ENCODE results near the gene RNF31. TPM values are rescaled to one million over a fixed set of nuclear protein-coding genes. Genes with fewer than 3 reads are reported as not detected.

Gene RNF31
- total and polyA plus RNA-seq, 2 of the 13 experiments (the other 11 are each of a cell fraction or from before 2014, with no cell fraction given): 48.2 to 86.8 TPM

- TF ChIP-seq ZBTB49 (CRISPR knock-in tag; IDR thresholded peaks at IDR 0.05; ENCODE audit: borderline replicate concordance) (no peak), ZFP36L1 (CRISPR knock-in tag; IDR thresholded peaks at IDR 0.05) (no peak), MLLT10 (CRISPR knock-in tag; IDR thresholded peaks at IDR 0.05) (no peak), ZNF329 (CRISPR knock-in tag; IDR thresholded peaks at IDR 0.05; ENCODE audit: low read depth) (no peak), SRSF9 (IDR thresholded peaks at IDR 0.05; ENCODE audit: borderline replicate concordance, insufficient read depth, low read depth, low read length, poor library complexity, severe bottlenecking) (no peak), KDM3A (CRISPR knock-in tag; IDR thresholded peaks at IDR 0.05; ENCODE audit: low read depth) (0 out of 2 replicates have a peak, but pooled peaks have one; percentile 45), ZNF12 (CRISPR knock-in tag; IDR thresholded peaks at IDR 0.05) (no peak), NR0B2 (CRISPR knock-in tag; IDR thresholded peaks at IDR 0.05) (no peak), UBTF (CRISPR knock-in tag; IDR thresholded peaks at IDR 0.05) (no peak), ZNF740 (CRISPR knock-in tag; IDR thresholded peaks at IDR 0.05) (no peak), BHLHE40 (IDR thresholded peaks at IDR 0.05; ENCODE audit: low read length) (no peak), ZBTB46 (CRISPR knock-in tag; IDR thresholded peaks at IDR 0.05; ENCODE audit: borderline replicate concordance) (no peak), NONO (IDR thresholded peaks at IDR 0.05) (no peak), NONO (CRISPR knock-in tag; conservative IDR thresholded peaks at IDR 0.05) (no peak), PLSCR1 (CRISPR knock-in tag; IDR thresholded peaks at IDR 0.05; ENCODE audit: borderline replicate concordance) (no peak), ZNF180 (CRISPR knock-in tag; IDR thresholded peaks at IDR 0.05; ENCODE audit: borderline replicate concordance, low read depth) (0 out of 2 replicates have a peak, but pooled peaks have one; percentile 17), CREB1 (IDR thresholded peaks at IDR 0.05) (no peak), CREB1 (CRISPR knock-in tag; IDR thresholded peaks at IDR 0.05) (no peak), NPAS2 (CRISPR knock-in tag; IDR thresholded peaks at IDR 0.05; ENCODE audit: borderline replicate concordance) (no peak), POLR2AphosphoS5 (IDR thresholded peaks at IDR 0.05; ENCODE audit: low read depth, low read length) (no peak), ZNF556 (CRISPR knock-in tag; IDR thresholded peaks at IDR 0.05; ENCODE audit: borderline replicate concordance) (no peak), ZNF331 (CRISPR knock-in tag; IDR thresholded peaks at IDR 0.05) (no peak)
These were observed 1.4 kb upstream of the RNF31 start (continued) for GRCh38 chr14:24145690-24146452.

Data from HepG2 (cell line).